NCI-H1694 treated with DMSO at 0.1 percent for 48 hours (cell line): ENCODE measurements around the gene SRP72.

Experiments
- DNase-seq: peaks from one replicate; lab custom pipeline; 2025; lab: John Stamatoyannopoulos, UW

Gene SRP72

DNA sequence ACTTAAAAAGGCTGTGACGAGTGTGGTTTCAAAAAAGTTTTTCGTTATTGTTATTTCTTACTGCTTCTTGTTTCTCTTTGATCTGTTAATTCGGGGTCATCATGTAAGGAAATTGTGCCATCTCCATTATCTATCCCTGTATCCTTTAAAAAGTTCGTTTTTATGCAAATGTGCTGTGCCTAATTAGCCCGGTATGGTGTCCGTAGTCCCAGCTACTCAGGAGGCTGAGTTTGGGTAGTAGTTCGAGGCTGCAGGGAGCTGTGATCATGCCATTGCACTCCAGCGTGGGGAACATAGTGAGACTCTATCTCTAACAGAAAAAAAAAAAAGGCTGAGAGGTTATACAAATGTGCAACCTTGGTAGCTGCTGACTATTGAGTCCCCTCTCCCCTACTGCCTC is 83.2 kb downstream of the SRP72 start:
- DNase-seq, result no peak

DNA sequence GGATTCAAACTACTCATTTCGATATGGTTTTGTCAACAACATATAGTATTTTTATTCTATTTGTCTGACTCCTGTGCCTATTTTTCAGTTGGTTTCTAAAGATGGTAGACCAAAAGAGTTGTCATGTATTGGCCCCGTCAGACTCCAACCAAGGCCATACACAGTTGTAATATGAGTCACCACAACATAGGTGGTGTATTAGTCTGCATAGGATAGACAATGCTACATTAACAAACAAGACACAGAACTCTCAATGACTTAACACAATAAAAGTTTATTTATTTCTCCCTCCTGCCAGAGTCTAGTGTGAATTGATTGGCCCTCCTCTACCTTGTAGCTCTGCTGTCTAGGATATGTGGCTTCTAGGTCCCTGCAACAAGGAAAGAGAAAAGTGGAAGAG is 84.1 kb downstream of the SRP72 start:
- DNase-seq, result no peak

- DNase-seq, result no peak
Observed at GRCh38 chr4:56552273-56552672, 84.9 kb downstream of the SRP72 start.
